OCI-LY3 (cell line): ENCODE measurements around the gene CRTC3.

Experiments used
- EZH2phosphoT487 ChIP-seq: fragments of 200-600 bp; shearing (Covaris generic); IDR thresholded peaks from 2 replicates; pipeline ENCODE4 v1.6.1; 2018; ENCODE audit warnings: antibody characterized with exemption, mixed run types, low read depth
- TF ChIP-seq, protein P1 (sequence below): fragments of 200-600, 300-600 bp; sonication (generic); IDR thresholded peaks from 2 replicates; pipeline ENCODE4 v1.5.1; 2014; ENCODE audit warnings: antibody characterized with exemption, low read length, low read depth

GRCh38 chr15:90489944-90490343, 39.8 kb upstream of the CRTC3 start:
- TF ChIP-seq, protein P1, sequence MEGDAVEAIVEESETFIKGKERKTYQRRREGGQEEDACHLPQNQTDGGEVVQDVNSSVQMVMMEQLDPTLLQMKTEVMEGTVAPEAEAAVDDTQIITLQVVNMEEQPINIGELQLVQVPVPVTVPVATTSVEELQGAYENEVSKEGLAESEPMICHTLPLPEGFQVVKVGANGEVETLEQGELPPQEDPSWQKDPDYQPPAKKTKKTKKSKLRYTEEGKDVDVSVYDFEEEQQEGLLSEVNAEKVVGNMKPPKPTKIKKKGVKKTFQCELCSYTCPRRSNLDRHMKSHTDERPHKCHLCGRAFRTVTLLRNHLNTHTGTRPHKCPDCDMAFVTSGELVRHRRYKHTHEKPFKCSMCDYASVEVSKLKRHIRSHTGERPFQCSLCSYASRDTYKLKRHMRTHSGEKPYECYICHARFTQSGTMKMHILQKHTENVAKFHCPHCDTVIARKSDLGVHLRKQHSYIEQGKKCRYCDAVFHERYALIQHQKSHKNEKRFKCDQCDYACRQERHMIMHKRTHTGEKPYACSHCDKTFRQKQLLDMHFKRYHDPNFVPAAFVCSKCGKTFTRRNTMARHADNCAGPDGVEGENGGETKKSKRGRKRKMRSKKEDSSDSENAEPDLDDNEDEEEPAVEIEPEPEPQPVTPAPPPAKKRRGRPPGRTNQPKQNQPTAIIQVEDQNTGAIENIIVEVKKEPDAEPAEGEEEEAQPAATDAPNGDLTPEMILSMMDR = no peak
- no peak for TF ChIP-seq EZH2phosphoT487
